Cardiac muscle cell (in vitro differentiated cells and primary cell): ENCODE data around the gene TSC22D1. TPM values are rescaled to one million over a fixed set of nuclear protein-coding genes. Genes with fewer than 3 reads are reported as not detected.

Source experiments
- DNase-seq, 2 donors: peaks; one replicate each; pipeline versions ENCODE4 v3.0.0 to v3.0.0-alpha.2; 2010 to 2017; ENCODE audit warnings: low read depth in 1 of 2, low spot score in 1 of 2
- H3K27ac ChIP-seq: fragments of 200-600 bp; sonication (generic); 2 replicates; pipeline ENCODE4 v1.5.1; 2016
- H3K27me3 ChIP-seq: fragments of 200-600 bp; sonication (generic); 2 replicates; pipeline ENCODE4 v1.6.0; 2016; ENCODE audit warnings: control low read depth
- H3K36me3 ChIP-seq: fragments of 200-600 bp; sonication (generic); 2 replicates; pipeline ENCODE4 v1.5.1; 2016; ENCODE audit warnings: control low read depth
- H3K4me1 ChIP-seq: fragments of 200-600 bp; sonication (generic); 2 replicates; pipeline ENCODE4 v1.8.1; 2017; ENCODE audit warnings: low read depth, mild to moderate bottlenecking, mixed run types
- H3K4me3 ChIP-seq: fragments of 200-600 bp; sonication (generic); 2 replicates; pipeline ENCODE4 v1.5.1; 2016; ENCODE audit warnings: mild to moderate bottlenecking
- H3K9me3 ChIP-seq: fragments of 200-600 bp; sonication (generic); 2 replicates; pipeline ENCODE4 v1.5.1; 2017; ENCODE audit warnings: low read depth, mild to moderate bottlenecking, control low read depth
- CTCF ChIP-seq: IDR thresholded peaks from 2 replicates; pipeline ENCODE4 v1.5.1; 2012; ENCODE audit warnings: low read depth, mild to moderate bottlenecking, low read length
- polyA plus RNA-seq: library from polyadenylated mRNA; unstranded; fragments of >200 nt; fragmentation: Nextera tagmentation; extraction: Ambion mirVana; gene quantifications from 2 replicates; pipeline ENCODE4 v1.2.1, GENCODE V29; 2016
- total RNA-seq: library from RNA; depleted of rRNA; stranded (reverse); fragments of >200 nt; gene quantifications from 2 replicates; pipeline ENCODE4 v1.2.3, GENCODE V29; 2016

Gene TSC22D1
- total and polyA plus RNA-seq, 2 experiments from 2014 or later: 226 to 455 TPM

DNA sequence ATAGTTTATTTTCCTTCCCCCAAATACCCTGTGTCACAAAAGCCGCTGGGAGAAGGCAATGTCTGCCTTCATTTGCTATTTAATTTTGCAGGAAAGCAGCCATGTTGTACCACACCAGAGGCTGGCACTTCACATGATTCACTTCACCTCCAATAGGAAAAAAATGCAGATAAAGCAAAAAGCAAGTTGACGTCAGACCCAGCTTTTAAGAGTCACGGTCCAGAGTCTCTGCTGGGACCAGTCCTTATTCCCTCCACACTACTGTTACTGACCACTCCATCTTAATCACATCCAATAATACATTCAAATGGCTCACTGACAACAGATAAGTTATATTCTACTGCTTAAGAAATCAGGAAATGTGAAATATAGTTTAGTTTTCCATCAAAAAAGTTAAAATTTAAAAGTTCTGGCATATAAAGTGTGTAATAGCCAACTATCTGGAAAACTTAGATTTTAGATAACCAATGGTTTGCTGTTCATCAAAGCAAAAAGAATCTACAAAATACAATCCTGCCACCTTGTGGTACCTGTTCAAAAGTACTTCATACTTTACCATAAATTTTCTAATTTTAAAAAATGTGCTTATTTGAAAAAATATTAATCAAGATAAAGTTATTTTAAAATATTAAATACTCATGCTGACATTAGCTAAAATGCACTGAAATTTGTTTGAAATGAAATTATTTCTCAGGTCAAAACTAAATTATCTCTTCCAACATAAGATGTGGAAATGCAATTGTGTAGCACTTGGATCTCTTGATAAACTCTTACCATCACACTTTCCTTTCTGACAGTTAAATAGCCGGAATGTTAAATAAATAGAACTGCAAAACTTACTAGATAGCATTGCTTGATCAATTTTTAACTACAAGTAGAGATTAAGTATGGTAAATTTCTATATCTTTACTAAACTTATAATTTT lies 105.2 kb downstream of the TSC22D1 start:
- Histone ChIP-seq H3K27me3 (no peaks in the 10 kb centered on the region), H3K9me3 (no peaks in the 10 kb centered on the region), H3K36me3 (no peaks in the 10 kb centered on the region), H3K4me1 (peaks cover 43% of the 10 kb centered on the region), H3K4me3 (no peak overlapping the region), H3K27ac (no peak overlapping the region)
- TF ChIP-seq CTCF: peak; percentile 39
- peak; percentile 45 to 56 for DNase-seq

- Histone ChIP-seq H3K36me3 (no peaks in the 10 kb centered on the region), H3K9me3 (no peaks in the 10 kb centered on the region), H3K4me1 (peaks cover 48% of the 10 kb centered on the region), H3K4me3 (no peak overlapping the region), H3K27me3 (no peaks in the 10 kb centered on the region), H3K27ac (no peak overlapping the region)
- no peak for DNase-seq
- no peak for TF ChIP-seq CTCF
These were observed 107.3 kb downstream of the TSC22D1 start for GRCh38 chr13:44468874-44469273.

DNA sequence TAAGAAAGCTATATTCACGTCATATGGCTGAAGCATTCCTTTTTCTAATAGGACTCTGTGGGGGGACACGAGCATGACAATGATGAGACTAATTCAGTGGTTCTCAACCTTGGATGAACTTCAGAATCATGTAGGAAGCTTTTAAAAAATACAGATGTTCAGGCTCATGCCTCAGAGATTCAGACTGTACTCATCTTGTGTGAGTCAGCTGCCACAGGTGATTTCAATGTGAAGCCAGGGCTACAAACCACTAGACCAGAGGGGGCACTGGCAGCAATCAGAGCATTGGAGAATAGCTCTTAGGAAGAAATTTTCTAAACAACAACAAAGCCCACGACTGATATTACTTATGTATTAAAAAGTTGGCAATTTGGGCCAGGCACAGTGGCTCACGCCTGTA lies 110.8 kb downstream of the TSC22D1 start:
- DNase-seq: no peak
- Histone ChIP-seq H3K27ac (peak overlapping the region; percentile 79), H3K4me3 (no peak overlapping the region), H3K9me3 (no peaks in the 10 kb centered on the region), H3K27me3 (no peaks in the 10 kb centered on the region), H3K4me1 (peaks cover 23% of the 10 kb centered on the region), H3K36me3 (no peaks in the 10 kb centered on the region)
- TF ChIP-seq CTCF: no peak

DNA sequence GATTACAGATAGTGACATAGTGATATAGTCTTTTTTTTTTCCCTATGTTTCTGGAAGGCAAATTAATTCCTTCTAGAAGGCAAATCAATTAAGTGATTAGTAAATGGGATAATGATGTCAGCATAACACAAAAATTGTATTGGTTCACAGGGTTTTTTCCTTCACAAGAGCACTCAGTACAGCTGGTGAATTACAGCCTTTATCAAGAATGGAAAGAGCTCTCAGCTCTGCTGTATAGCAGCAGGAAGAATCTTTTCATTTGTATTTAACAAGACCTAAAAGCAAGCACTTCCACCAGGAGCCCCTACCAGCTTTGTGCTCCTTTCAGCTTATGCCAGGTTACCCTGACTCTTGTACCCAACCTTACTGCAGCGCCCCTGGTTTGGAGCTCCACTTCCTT lies 111.7 kb downstream of the TSC22D1 start:
- Histone ChIP-seq H3K27ac (peak overlapping the region; percentile 79), H3K36me3 (no peaks in the 10 kb centered on the region), H3K27me3 (no peaks in the 10 kb centered on the region), H3K4me3 (no peak overlapping the region), H3K9me3 (no peaks in the 10 kb centered on the region), H3K4me1 (peaks cover 15% of the 10 kb centered on the region)
- no peak for TF ChIP-seq CTCF
- DNase-seq: peak in 1 of 2 donors; percentile 17

- H3K27me3 ChIP-seq: no peaks in the 10 kb centered on the region
- peaks cover 12% of the 10 kb centered on the region for H3K4me1 ChIP-seq
- H3K36me3 ChIP-seq: no peaks in the 10 kb centered on the region
- H3K27ac ChIP-seq: no peak overlapping the region
- H3K4me3 ChIP-seq: no peak overlapping the region
- no peak for TF ChIP-seq CTCF
- H3K9me3 ChIP-seq: no peaks in the 10 kb centered on the region
- no peak for DNase-seq
These were observed 112.4 kb downstream of the TSC22D1 start for GRCh38 chr13:44463759-44464158.
